ENCODE data around the gene LDLR. TPM values are rescaled to one million over a fixed set of nuclear protein-coding genes. Genes with fewer than 3 reads are reported as not detected.

Gene LDLR
- total RNA-seq, 2 donors from 2014 or later, result 61.0 to 101 TPM

DNA sequence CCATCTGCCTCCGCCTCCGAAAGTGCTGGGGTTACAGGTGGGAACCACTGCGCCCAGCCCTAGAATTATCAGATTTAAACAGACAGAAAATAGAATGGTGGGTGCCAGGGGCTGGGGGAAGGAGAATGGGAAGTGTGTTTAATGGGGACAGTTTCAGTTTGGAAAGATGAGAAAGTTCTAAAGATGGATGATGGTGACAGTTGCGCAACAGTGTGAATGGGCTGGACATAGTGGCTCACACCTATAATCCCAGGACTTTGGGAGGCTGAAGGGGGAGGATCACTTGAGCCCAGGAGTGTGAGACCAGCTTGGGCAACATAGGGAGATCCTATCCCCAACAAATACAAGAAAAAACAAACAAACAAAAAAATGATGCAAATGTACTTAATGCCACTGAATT lies 92.2 kb downstream of the LDLR start:
- DNase-seq, result no peak
- H3K4me3 ChIP-seq (ENCODE audit: low read length), result no peak overlapping the region
- H3K27ac ChIP-seq (ENCODE audit: low read depth, low read length), result no peak overlapping the region
- peaks cover 5% of the 10 kb centered on the region for H3K9me3 ChIP-seq (ENCODE audit: control insufficient read depth, low read length)
- Mint-ChIP-seq H3K27me3 (ENCODE audit: insufficient read depth) (no peaks in the 10 kb centered on the region), H3K4me3 (no peak overlapping the region), H3K27ac (no peak overlapping the region), H3K36me3 (ENCODE audit: low read depth) (peaks cover 44% of the 10 kb centered on the region), H3K9me3 (no peaks in the 10 kb centered on the region), H3K4me1 (peaks cover 2% of the 10 kb centered on the region)
- peaks cover 12% of the 10 kb centered on the region for H3K36me3 ChIP-seq (ENCODE audit: control insufficient read depth, insufficient read depth, low read length)
- H3K4me1 ChIP-seq (ENCODE audit: control insufficient read depth, insufficient read depth, low read length), result no peaks in the 10 kb centered on the region
- 93 to 94% methylated on average over 4 of the region's 4 CpGs for WGBS, 2 experiments (ENCODE audit: insufficient coverage in 1 of 2, insufficient read length in 1 of 2)
- TF ChIP-seq, protein P1, sequence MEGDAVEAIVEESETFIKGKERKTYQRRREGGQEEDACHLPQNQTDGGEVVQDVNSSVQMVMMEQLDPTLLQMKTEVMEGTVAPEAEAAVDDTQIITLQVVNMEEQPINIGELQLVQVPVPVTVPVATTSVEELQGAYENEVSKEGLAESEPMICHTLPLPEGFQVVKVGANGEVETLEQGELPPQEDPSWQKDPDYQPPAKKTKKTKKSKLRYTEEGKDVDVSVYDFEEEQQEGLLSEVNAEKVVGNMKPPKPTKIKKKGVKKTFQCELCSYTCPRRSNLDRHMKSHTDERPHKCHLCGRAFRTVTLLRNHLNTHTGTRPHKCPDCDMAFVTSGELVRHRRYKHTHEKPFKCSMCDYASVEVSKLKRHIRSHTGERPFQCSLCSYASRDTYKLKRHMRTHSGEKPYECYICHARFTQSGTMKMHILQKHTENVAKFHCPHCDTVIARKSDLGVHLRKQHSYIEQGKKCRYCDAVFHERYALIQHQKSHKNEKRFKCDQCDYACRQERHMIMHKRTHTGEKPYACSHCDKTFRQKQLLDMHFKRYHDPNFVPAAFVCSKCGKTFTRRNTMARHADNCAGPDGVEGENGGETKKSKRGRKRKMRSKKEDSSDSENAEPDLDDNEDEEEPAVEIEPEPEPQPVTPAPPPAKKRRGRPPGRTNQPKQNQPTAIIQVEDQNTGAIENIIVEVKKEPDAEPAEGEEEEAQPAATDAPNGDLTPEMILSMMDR (conservative IDR thresholded peaks at IDR 0.05), result no peak
- H3K27me3 ChIP-seq (ENCODE audit: control insufficient read depth, insufficient read depth, low read length, poor library complexity, severe bottlenecking), result no peaks in the 10 kb centered on the region
- H3K9ac ChIP-seq (ENCODE audit: extremely low read depth, low read length, poor library complexity, severe bottlenecking), result no peak overlapping the region

Small RNA genes lying within 50 kb of the gene (microRNA-seq; reads per million reads assigned to microRNA genes)
- not detected for gene MIR6886 (ENCODE audit: borderline microRNAs expressed)

Other genes starting within 250 kb of the LDLR start
- under 1 TPM in 1 of 2 donors, not detected in 1; 0.24 TPM for gene C19orf38, start 241.0 kb upstream of the LDLR start, total RNA-seq
- gene CARM1, start 217.9 kb upstream of the LDLR start, total RNA-seq, result 10 to 100 TPM; 80.6 to 86.6 TPM
- 10 to 100 TPM; 55.6 to 62.6 TPM for gene YIPF2, start 160.8 kb upstream of the LDLR start, total RNA-seq
- gene TIMM29, start 160.7 kb upstream of the LDLR start, total RNA-seq, result 10 to 100 TPM; 20.0 to 26.8 TPM
- 100 to 1,000 TPM; 290 to 292 TPM for gene SMARCA4, start 128.4 kb upstream of the LDLR start, total RNA-seq
- 10 to 100 TPM; 35.4 to 50.0 TPM for gene SPC24, start 66.3 kb downstream of the LDLR start, total RNA-seq
- gene KANK2, start 108.1 kb downstream of the LDLR start, total RNA-seq, result 10 to 100 TPM; 74.2 to 87.7 TPM
- not detected for gene ANGPTL8, start 150.2 kb downstream of the LDLR start, total RNA-seq
- 100 to 1,000 TPM in 1 of 2 donors, 10 to 100 TPM in 1; 93.8 to 111 TPM for gene DOCK6, start 173.1 kb downstream of the LDLR start, total RNA-seq
- not detected for gene TSPAN16, start 206.7 kb downstream of the LDLR start, total RNA-seq

Measured in endodermal cell (in vitro differentiated cells).